ENCODE results near the gene FYN. TPM values are rescaled to one million over a fixed set of nuclear protein-coding genes. Genes with fewer than 3 reads are reported as not detected.

The FYN gene
- total RNA-seq, 1 donor from 2014 or later = 260 TPM

DNA sequence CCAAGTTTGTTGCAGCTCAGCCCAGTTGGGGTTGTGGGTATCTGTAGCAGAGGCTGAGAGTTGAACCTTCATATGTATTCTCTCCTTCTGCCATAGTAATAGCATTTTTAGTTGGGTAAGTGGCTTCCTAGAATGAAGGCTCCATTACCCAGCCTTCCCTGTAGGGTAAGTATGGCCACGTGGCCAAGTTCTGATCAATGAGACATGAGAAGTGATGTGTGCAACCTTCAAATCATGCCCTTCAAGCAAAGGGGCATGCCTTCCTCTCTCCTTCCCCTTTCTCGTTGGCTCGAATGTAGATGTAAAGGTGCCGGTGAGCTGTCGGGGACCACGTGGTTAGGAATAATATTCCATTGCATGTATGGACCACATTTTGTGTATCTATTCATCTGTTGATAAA is 254.8 kb downstream of the FYN start:
- H3K27me3 Mint-ChIP-seq (ENCODE audit: low read depth) = no peaks in the 10 kb centered on the region
- no peak overlapping the region for H3K27ac Mint-ChIP-seq (ENCODE audit: unreplicated experiment)
- no peaks in the 10 kb centered on the region for H3K9me3 Mint-ChIP-seq
- TF ChIP-seq, protein P1, sequence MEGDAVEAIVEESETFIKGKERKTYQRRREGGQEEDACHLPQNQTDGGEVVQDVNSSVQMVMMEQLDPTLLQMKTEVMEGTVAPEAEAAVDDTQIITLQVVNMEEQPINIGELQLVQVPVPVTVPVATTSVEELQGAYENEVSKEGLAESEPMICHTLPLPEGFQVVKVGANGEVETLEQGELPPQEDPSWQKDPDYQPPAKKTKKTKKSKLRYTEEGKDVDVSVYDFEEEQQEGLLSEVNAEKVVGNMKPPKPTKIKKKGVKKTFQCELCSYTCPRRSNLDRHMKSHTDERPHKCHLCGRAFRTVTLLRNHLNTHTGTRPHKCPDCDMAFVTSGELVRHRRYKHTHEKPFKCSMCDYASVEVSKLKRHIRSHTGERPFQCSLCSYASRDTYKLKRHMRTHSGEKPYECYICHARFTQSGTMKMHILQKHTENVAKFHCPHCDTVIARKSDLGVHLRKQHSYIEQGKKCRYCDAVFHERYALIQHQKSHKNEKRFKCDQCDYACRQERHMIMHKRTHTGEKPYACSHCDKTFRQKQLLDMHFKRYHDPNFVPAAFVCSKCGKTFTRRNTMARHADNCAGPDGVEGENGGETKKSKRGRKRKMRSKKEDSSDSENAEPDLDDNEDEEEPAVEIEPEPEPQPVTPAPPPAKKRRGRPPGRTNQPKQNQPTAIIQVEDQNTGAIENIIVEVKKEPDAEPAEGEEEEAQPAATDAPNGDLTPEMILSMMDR (conservative IDR thresholded peaks at IDR 0.05) = no peak
- DNase-seq (ENCODE audit: low read depth, low spot score) = no peak
- peaks cover 14% of the 10 kb centered on the region for H3K4me1 Mint-ChIP-seq
- H3K36me3 Mint-ChIP-seq (ENCODE audit: low read depth) = no peaks in the 10 kb centered on the region
- H3K4me3 Mint-ChIP-seq = no peak overlapping the region

DNA sequence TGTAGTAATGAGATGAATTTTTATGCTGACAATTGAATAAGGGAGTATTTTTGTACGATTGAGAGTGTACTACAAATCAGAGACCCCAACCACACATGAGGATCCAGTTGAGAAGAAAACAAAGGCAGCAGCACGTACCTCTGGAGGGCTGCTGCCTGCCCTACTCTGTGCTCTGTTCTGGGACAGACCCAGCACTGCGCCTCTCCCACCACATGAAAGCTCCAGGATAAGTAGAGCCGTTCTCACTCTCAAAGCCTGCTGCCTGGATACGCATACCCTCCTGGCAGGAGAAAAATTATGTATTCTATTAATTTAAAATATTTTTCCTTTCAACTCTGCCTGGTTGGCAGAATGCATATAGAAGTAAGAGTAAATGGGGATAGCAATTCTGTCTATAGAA is 256.1 kb downstream of the FYN start:
- no peaks in the 10 kb centered on the region for H3K27me3 Mint-ChIP-seq (ENCODE audit: low read depth)
- peaks cover 14% of the 10 kb centered on the region for H3K4me1 Mint-ChIP-seq
- peaks cover 3% of the 10 kb centered on the region for H3K9me3 Mint-ChIP-seq
- TF ChIP-seq, protein P1 (conservative IDR thresholded peaks at IDR 0.05) = no peak
- H3K4me3 Mint-ChIP-seq = no peak overlapping the region
- no peak overlapping the region for H3K27ac Mint-ChIP-seq (ENCODE audit: unreplicated experiment)
- H3K36me3 Mint-ChIP-seq (ENCODE audit: low read depth) = no peaks in the 10 kb centered on the region
- no peak for DNase-seq (ENCODE audit: low read depth, low spot score)

DNA sequence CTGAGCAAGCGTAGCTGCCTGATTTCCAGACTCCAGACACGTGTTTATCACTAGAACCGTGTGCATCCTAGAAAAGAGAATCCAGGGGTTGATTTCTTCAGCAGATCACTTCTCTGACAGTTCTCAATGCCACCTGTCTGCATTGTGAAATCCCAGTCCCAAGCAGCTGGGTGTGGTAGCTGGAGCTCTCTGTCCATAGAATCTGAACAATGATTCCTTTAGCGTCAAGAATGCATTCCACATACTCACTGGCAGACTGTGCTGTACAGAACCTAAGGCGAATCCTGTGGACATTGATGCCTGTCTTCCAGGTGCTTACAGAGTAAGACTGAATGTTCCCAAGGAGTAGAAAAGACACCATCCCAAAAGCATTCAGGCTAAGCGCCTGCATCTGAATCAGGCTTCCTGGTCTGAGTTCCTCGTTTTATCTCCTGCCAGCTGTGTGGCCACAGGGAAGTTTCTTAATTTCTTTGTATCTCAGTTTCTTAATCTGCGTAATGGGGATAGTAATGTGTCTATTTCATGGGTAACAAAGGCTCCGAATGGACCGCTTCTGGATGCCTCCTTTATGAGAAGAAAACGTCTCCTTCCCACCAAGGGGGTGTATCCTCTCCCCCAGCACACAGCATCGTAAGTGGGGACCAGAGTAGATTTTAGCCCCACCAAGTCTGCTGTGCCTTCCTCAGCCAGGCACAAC is 257.2 kb downstream of the FYN start:
- peaks cover 6% of the 10 kb centered on the region for H3K9me3 Mint-ChIP-seq
- H3K27ac Mint-ChIP-seq (ENCODE audit: unreplicated experiment) = no peak overlapping the region
- H3K4me1 Mint-ChIP-seq = peaks cover 14% of the 10 kb centered on the region
- H3K36me3 Mint-ChIP-seq (ENCODE audit: low read depth) = no peaks in the 10 kb centered on the region
- DNase-seq (ENCODE audit: low read depth, low spot score) = no peak
- TF ChIP-seq, protein P1 (conservative IDR thresholded peaks at IDR 0.05) = no peak
- H3K27me3 Mint-ChIP-seq (ENCODE audit: low read depth) = no peaks in the 10 kb centered on the region
- no peak overlapping the region for H3K4me3 Mint-ChIP-seq

DNA sequence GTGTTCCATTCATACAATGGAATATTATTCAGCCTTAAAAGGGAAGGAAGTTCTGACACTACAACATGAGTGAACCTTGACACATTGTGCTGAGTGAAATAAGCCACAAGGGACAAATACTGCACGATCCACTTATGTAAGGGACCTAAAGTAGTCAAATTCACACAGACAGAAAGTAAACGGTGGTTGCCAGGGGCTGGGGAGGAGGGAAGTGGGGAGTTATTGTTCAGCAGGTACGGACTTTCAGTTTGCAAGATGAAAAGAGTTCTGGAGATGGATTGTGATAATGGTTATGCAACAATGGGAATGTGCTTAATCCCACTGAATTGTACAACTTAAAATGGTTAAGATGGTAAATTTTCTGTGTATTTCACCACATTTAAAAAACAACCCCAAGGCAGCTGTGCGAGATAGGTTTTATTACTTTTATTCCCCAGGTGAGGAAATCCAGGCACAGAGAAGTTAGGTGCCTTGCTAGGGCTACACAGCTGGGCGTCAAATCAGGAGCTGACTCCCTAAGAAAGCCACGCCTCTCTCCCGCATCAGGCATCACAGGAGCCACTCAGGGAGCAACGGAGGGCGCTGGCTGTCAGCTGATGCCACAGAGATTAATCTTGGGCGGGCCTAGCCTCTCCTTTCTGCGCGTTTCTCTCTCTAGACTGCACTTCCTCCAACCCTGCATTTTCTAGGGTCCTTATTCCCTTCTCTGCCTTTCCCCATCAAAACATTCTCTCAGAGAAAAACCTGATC is 258.2 kb downstream of the FYN start:
- Mint-ChIP-seq H3K27ac (ENCODE audit: unreplicated experiment) (no peak overlapping the region), H3K36me3 (ENCODE audit: low read depth) (no peaks in the 10 kb centered on the region), H3K4me3 (no peak overlapping the region), H3K9me3 (peaks cover 6% of the 10 kb centered on the region), H3K27me3 (ENCODE audit: low read depth) (no peaks in the 10 kb centered on the region), H3K4me1 (peaks cover 14% of the 10 kb centered on the region)
- DNase-seq (ENCODE audit: low read depth, low spot score) = no peak
- TF ChIP-seq, protein P1 (conservative IDR thresholded peaks at IDR 0.05) = no peak

DNA sequence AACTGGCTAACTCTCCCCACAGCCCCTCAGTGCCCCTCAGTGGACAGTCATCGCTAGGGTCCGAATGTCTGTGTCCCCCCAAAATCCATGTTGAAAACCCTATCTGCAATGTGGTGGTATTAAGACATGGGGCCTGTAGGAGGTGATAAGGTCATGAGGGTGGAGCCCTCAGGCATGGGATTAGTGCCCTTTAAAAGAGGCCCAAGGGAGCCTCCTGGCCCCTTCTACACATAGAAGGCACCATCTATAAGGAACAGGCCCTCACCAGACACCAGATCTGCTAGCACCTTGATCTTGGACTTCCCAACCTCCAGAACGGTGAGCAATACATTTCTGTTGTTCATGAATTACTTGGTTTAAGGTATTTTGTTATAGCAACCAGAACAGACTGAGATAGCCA is 260.9 kb downstream of the FYN start:
- TF ChIP-seq, protein P1 (conservative IDR thresholded peaks at IDR 0.05) = no peak
- no peaks in the 10 kb centered on the region for H3K27me3 Mint-ChIP-seq (ENCODE audit: low read depth)
- H3K27ac Mint-ChIP-seq (ENCODE audit: unreplicated experiment) = no peak overlapping the region
- H3K4me1 Mint-ChIP-seq = peaks cover 26% of the 10 kb centered on the region
- H3K4me3 Mint-ChIP-seq = no peak overlapping the region
- no peaks in the 10 kb centered on the region for H3K36me3 Mint-ChIP-seq (ENCODE audit: low read depth)
- no peak for DNase-seq (ENCODE audit: low read depth, low spot score)
- H3K9me3 Mint-ChIP-seq = peaks cover 6% of the 10 kb centered on the region
